GM12873 (cell line): Measurements from ENCODE around the gene GAB1.

ENCODE experiments used
- CTCF ChIP-seq: IDR thresholded peaks from 2 replicates; pipeline ENCODE4 v1.5.1; 2012; ENCODE audit warnings: low read depth, mild to moderate bottlenecking, moderate library complexity, low read length, control low read depth; ENCODE audit not compliant: insufficient read depth; ENCODE audit errors: missing control alignments

Gene GAB1

GRCh38 chr4:143441109-143441508 lies 104.4 kb downstream of the GAB1 start:
- no peak for TF ChIP-seq CTCF

DNA sequence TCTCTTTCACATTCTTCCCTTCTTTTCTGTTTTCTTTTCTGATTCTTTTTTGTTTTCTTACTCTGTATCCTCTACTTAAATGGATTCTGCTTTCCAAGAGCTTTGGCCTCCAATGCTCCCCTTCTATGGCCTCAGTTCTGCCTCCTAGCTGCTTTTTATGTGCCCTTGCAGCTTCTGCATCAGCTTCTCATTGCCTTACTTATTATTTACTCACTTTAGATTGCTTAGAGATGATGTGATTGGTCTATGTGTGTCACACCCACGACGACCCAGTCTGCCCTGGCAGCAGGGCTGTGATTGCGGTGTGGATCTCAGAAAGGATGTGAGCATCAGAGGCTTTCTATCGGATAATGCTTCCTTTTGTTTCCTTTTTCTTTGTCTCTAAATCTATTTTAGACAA lies 105.0 kb downstream of the GAB1 start:
- TF ChIP-seq CTCF: no peak

DNA sequence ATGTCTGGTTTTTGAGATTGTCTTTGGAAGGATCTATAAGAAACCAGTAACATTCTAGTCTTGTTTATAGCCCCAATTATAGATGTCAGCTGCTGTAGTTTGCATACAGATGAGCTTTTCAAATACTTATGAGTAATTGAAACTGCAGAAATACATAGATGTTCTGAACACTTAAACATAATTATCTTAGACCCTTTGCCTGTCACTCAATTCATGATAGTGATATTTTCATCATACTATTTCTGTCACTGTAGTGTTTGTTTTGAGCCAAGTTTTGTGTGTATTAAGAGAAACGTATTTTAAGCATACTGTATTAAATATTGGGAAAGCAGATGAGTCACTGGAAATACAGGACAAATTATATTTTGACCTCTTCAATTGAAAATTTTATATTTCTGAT lies 107.1 kb downstream of the GAB1 start:
- TF ChIP-seq CTCF: no peak

DNA sequence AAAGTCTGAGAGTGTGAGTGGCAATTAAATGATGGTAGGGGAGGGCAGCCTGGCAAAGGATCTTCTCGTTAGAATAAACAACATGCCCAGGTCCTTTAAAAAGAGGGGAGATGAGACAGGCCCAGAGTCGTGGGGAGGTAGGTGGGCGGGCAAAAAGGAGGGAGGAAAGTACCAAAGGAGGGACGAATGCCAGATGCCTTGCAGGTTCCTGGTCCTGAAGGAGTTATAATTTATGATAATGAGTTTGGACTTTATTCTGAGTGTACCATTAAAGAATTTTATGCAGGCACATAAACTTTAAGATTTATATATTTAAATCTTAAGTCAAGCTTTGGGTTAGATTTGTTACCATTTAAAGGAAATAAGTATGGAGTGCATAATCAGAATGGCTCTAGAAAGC lies 114.5 kb downstream of the GAB1 start:
- TF ChIP-seq CTCF: no peak

- no peak for TF ChIP-seq CTCF
Measured at GRCh38 chr4:143455211-143455610, 118.5 kb downstream of the GAB1 start.

GRCh38 chr4:143458966-143459365 lies 122.3 kb downstream of the GAB1 start:
- no peak for TF ChIP-seq CTCF

DNA sequence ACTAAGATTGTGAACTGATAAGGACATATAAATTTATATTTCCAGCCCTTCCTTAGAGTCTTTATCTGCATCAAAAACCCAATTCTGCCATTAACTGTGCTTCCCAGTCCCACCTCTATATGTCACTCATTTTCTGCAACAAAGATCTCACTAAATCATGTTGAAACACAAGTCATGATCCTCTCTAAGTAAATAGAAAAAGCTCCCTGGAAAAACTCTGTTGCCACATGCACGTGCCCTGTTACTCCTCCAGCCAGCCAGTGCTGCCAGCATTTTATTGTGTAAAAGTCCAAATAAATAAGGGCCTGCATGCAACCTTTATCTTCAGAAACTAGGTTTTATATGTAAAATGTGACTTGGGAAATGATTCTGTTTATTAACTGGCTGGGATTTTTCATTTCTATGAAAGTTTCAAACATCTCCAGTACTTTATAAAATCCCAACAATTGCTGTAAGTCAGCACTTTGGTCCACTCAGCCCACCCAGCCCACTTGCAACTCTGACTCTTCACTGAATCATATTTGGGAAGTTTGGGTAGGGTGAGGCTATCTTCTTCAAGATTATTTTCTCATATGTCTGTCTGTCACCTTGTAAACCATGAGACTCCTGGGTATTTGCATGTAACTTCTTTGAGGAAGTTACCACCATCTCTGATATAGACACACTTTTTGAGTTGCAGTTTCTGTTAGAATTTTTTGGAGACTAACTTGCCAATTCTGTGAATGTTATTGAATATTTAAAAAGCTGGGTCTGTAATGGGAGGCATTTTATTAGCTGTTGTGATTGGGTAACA lies 136.9 kb downstream of the GAB1 start:
- no peak for TF ChIP-seq CTCF
